ENCODE results near the gene FGD6. TPM values are rescaled to one million over a fixed set of nuclear protein-coding genes. Genes with fewer than 3 reads are reported as not detected.

The FGD6 gene
- total and polyA plus RNA-seq, 7 donors, result 0.96 to 7.1 (median 2.8) TPM

GRCh38 chr12:95203487-95204030 lies 13.7 kb downstream of the FGD6 start:
- WGBS, 3 donors, result 54 to 71% (median 66%) methylated on average over 1 of the region's 1 CpG
- no peak for DNase-seq
- intact Hi-C loops (cut with DNase I), result no loop called here
- TF ChIP-seq, protein P1, sequence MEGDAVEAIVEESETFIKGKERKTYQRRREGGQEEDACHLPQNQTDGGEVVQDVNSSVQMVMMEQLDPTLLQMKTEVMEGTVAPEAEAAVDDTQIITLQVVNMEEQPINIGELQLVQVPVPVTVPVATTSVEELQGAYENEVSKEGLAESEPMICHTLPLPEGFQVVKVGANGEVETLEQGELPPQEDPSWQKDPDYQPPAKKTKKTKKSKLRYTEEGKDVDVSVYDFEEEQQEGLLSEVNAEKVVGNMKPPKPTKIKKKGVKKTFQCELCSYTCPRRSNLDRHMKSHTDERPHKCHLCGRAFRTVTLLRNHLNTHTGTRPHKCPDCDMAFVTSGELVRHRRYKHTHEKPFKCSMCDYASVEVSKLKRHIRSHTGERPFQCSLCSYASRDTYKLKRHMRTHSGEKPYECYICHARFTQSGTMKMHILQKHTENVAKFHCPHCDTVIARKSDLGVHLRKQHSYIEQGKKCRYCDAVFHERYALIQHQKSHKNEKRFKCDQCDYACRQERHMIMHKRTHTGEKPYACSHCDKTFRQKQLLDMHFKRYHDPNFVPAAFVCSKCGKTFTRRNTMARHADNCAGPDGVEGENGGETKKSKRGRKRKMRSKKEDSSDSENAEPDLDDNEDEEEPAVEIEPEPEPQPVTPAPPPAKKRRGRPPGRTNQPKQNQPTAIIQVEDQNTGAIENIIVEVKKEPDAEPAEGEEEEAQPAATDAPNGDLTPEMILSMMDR (IDR thresholded peaks at IDR 0.05), result no peak
- peaks cover 10% of the 10 kb centered on the region for H3K4me1 ChIP-seq
- ATAC-seq, result no peak
- no peaks in the 10 kb centered on the region for H3K9me3 ChIP-seq
- no peaks in the 10 kb centered on the region for H3K27me3 ChIP-seq (ENCODE audit: insufficient read depth in 3 of 3, low read length in 2 of 3)
- no peak overlapping the region for H3K27ac ChIP-seq
- no peak overlapping the region for H3K4me3 ChIP-seq
- H3K36me3 ChIP-seq (ENCODE audit: insufficient read depth in 1 of 2, low read depth in 1 of 2), result no peaks in the 10 kb centered on the region

GRCh38 chr12:95202691-95203486 lies 14.4 kb downstream of the FGD6 start:
- intact Hi-C loops (cut with DNase I), result no loop called here
- H3K27me3 ChIP-seq (ENCODE audit: insufficient read depth in 3 of 3, low read length in 2 of 3), result no peaks in the 10 kb centered on the region
- H3K4me1 ChIP-seq, result peaks cover 11% of the 10 kb centered on the region
- no peaks in the 10 kb centered on the region for H3K36me3 ChIP-seq (ENCODE audit: insufficient read depth in 1 of 2, low read depth in 1 of 2)
- no peak for DNase-seq
- no peak overlapping the region for H3K27ac ChIP-seq
- TF ChIP-seq, protein P1 (IDR thresholded peaks at IDR 0.05), result no peak
- H3K9me3 ChIP-seq, result no peaks in the 10 kb centered on the region
- ATAC-seq, result no peak
- no peak overlapping the region for H3K4me3 ChIP-seq
- 73 to 76% (median 76%) methylated on average over 3 of the region's 3 CpGs for WGBS, 3 donors

DNA sequence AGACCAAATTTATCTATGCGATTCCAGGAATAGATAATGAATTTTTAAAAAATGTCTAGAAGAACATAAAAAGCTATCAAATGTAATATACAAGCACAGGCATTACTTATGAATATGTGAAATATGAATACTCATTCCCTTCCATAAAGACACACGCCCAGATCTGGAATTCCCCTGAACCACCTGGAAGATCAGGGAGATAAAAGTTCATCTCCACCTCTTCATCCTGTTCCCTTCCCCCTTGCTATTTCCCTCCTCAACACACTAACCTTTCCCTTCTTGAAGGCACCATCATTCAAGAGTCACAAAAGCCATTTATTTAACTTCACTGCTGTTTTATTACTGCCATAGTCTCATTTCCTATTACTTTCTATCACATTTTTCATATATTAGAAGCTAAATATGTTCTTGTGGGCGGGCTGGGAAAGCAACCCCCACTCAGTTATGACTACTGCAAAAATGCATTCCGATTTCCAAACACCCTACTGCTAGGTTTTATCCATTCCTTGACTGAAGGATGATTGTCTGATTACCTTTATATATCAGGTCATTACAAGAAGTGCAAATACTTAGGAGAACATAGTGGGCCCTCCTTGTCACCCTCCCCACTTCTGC lies 16.1 kb downstream of the FGD6 start:
- no peak overlapping the region for H3K27ac ChIP-seq
- H3K4me1 ChIP-seq, result peaks cover 18% of the 10 kb centered on the region
- 84 to 89% (median 84%) methylated on average over 4 of the region's 4 CpGs for WGBS, 3 donors
- no peaks in the 10 kb centered on the region for H3K9me3 ChIP-seq
- intact Hi-C loops (cut with DNase I), result no loop called here
- H3K27me3 ChIP-seq (ENCODE audit: insufficient read depth in 3 of 3, low read length in 2 of 3), result no peaks in the 10 kb centered on the region
- H3K4me3 ChIP-seq, result no peak overlapping the region
- H3K36me3 ChIP-seq (ENCODE audit: insufficient read depth in 1 of 2, low read depth in 1 of 2), result no peaks in the 10 kb centered on the region
- no peak for DNase-seq
- no peak for ATAC-seq
- TF ChIP-seq, protein P1 (IDR thresholded peaks at IDR 0.05), result no peak

DNA sequence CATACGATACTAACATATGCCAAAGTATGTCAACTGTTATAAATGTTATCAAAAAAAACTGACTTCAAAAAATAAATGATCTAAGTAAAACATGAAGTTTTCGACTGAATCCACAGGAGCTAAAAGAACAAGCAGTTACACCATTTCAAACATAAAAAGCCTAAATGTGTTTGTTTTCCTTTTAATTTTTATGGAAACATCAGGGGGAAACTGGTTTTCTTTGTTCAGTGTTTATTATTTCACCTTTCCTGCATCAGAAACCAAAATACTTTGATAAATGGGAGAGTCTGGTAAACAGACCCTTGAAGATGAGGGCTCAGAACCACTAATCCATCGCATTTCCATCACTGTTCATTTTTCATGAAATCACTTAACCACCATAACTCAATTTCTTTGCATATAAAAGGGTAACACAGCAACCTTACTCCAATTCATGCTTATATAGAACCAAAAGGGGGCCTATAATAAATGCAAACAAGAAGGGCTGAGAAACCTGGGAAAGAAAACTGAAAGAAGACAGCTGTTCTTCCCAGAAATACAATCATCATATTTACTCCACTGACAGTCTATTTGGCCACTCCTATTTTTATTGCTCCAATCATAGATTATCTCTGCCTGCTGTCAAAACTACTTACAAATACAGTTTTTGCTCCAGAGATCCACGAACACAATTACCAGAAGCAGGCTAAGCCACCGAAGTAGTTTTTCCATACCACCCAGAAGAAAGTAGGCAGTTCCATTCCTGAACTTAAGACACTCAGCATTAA lies 17.0 kb downstream of the FGD6 start:
- TF ChIP-seq, protein P1 (IDR thresholded peaks at IDR 0.05), result no peak
- Histone ChIP-seq H3K36me3 (ENCODE audit: insufficient read depth in 1 of 2, low read depth in 1 of 2) (no peaks in the 10 kb centered on the region), H3K4me1 (peaks cover 13% of the 10 kb centered on the region), H3K27me3 (ENCODE audit: insufficient read depth in 3 of 3, low read length in 2 of 3) (no peaks in the 10 kb centered on the region), H3K9me3 (no peaks in the 10 kb centered on the region), H3K27ac (no peak overlapping the region), H3K4me3 (no peak overlapping the region)
- intact Hi-C loops (cut with DNase I), result no loop called here
- 68 to 75% (median 70%) methylated on average over 5 of the region's 5 CpGs for WGBS, 3 donors
- DNase-seq (no peak), ATAC-seq (no peak)

Data from psoas muscle (tissue), 8 donors.